HEK293 (cell line): ENCODE results near the gene BCKDHA.
A peak's percentile ranks its signal among the peaks of the same experiment; 100 is the strongest.

ENCODE experiments used
- CTCF ChIA-PET: fragments of 350-600 bp; formaldehyde crosslinking; extraction: SDS; loops from one replicate; lab custom pipeline; 2021; ENCODE audit warnings: antibody characterized with exemption; lab: Yijun Ruan, JAX
- POLR2A ChIA-PET: fragments of 300-600 bp; formaldehyde crosslinking; extraction: SDS; loops from one replicate; lab custom pipeline; 2020; ENCODE audit warnings: antibody characterized with exemption, inconsistent platforms; lab: Yijun Ruan, JAX
- H3K27ac ChIP-seq: fragments of 200-500 bp; sonication (Bioruptor generic); 2 replicates; pipeline ENCODE4 v1.5.1; 2014; ENCODE audit warnings: low read depth, low read length, control low read depth, inconsistent platforms; ENCODE audit errors: extremely low read depth
- H3K36me3 ChIP-seq, 2 experiments: fragments of 200-500 bp in 1 of 2; sonication (Bioruptor generic) in 1 of 2; 1 replicate in 1 of 2; 2 replicates in 1 of 2; pipeline ENCODE4 v1.5.1; 2014 to 2017; ENCODE audit warnings: inconsistent platforms in 2 of 2, low read length in 2 of 2; ENCODE audit not compliant: control insufficient read depth in 2 of 2, insufficient read depth in 1 of 2
- H3K4me1 ChIP-seq: fragments of 200-500 bp; sonication (Bioruptor generic); 2 replicates; pipeline ENCODE4 v1.5.1; 2014; ENCODE audit warnings: mild to moderate bottlenecking, low read length, inconsistent platforms; ENCODE audit not compliant: control insufficient read depth, insufficient read depth
- H3K4me3 ChIP-seq: 2 replicates; pipeline ENCODE4 v1.5.1; 2011; ENCODE audit warnings: low read depth, mild to moderate bottlenecking, control low read depth, low read length, moderate library complexity
- H3K9me3 ChIP-seq: fragments of 200-500 bp; sonication (Bioruptor generic); 2 replicates; pipeline ENCODE4 v1.5.1; 2014; ENCODE audit warnings: low read depth, low read length, inconsistent platforms; ENCODE audit not compliant: control insufficient read depth, insufficient read depth
- CTCF ChIP-seq: fragments of 450-650 bp; formaldehyde crosslinking; IDR thresholded peaks from 2 replicates; pipeline ENCODE4 v1.5.1; 2016; ENCODE audit warnings: missing biosample characterization, missing genetic modification characterization
- KLF16 ChIP-seq: fragments of 450-650 bp; formaldehyde crosslinking; IDR thresholded peaks from 2 replicates; pipeline ENCODE4 v1.5.1; 2017; ENCODE audit warnings: missing biosample characterization, missing genetic modification characterization
- KLF17 ChIP-seq: fragments of 450-650 bp; formaldehyde crosslinking; IDR thresholded peaks from 2 replicates; pipeline ENCODE4 v1.5.1; 2016; ENCODE audit warnings: missing biosample characterization, missing genetic modification characterization
- KLF8 ChIP-seq: fragments of 450-650 bp; formaldehyde crosslinking; IDR thresholded peaks from 2 replicates; pipeline ENCODE4 v1.5.1; 2016; ENCODE audit warnings: missing biosample characterization, missing genetic modification characterization
- OVOL3 ChIP-seq: fragments of 450-650 bp; formaldehyde crosslinking; IDR thresholded peaks from 2 replicates; pipeline ENCODE4 v1.5.1; 2016; ENCODE audit warnings: missing biosample characterization, missing genetic modification characterization
- SCRT1 ChIP-seq: fragments of 450-650 bp; formaldehyde crosslinking; IDR thresholded peaks from 2 replicates; pipeline ENCODE4 v1.5.1; 2016; ENCODE audit warnings: missing biosample characterization, missing genetic modification characterization, borderline replicate concordance
- SCRT2 ChIP-seq: fragments of 450-650 bp; formaldehyde crosslinking; IDR thresholded peaks from 2 replicates; pipeline ENCODE4 v1.5.1; 2016; ENCODE audit warnings: missing biosample characterization, missing genetic modification characterization
- ZFHX2 ChIP-seq: fragments of 450-650 bp; formaldehyde crosslinking; conservative IDR thresholded peaks from 2 replicates; pipeline ENCODE4 v1.5.1; 2016; ENCODE audit warnings: missing biosample characterization, missing genetic modification characterization
- ZNF10 ChIP-seq: fragments of 450-650 bp; formaldehyde crosslinking; IDR thresholded peaks from 2 replicates; pipeline ENCODE4 v1.5.1; 2017; ENCODE audit warnings: missing biosample characterization, missing genetic modification characterization
- ZNF292 ChIP-seq: fragments of 450-650 bp; formaldehyde crosslinking; IDR thresholded peaks from 2 replicates; pipeline ENCODE4 v1.5.1; 2016; ENCODE audit warnings: low read depth, missing biosample characterization, missing genetic modification characterization, borderline replicate concordance
- ZNF350 ChIP-seq: fragments of 450-650 bp; formaldehyde crosslinking; IDR thresholded peaks from 2 replicates; pipeline ENCODE4 v1.5.0; 2017; ENCODE audit warnings: missing biosample characterization, mild to moderate bottlenecking, missing genetic modification characterization
- ZNF510 ChIP-seq: fragments of 450-650 bp; formaldehyde crosslinking; IDR thresholded peaks from 2 replicates; pipeline ENCODE4 v1.5.1; 2018; ENCODE audit warnings: mild to moderate bottlenecking, missing genetic modification characterization, missing biosample characterization; ENCODE audit not compliant: insufficient replicate concordance
- ZNF571 ChIP-seq: fragments of 450-650 bp; formaldehyde crosslinking; IDR thresholded peaks from 2 replicates; pipeline ENCODE4 v1.5.0; 2017; ENCODE audit warnings: missing biosample characterization, missing genetic modification characterization
- ZNF623 ChIP-seq: fragments of 450-650 bp; formaldehyde crosslinking; IDR thresholded peaks from 2 replicates; pipeline ENCODE4 v1.5.1; 2016; ENCODE audit warnings: missing biosample characterization, missing genetic modification characterization
- ZNF645 ChIP-seq: fragments of 450-650 bp; formaldehyde crosslinking; IDR thresholded peaks from 2 replicates; pipeline ENCODE4; 2016; ENCODE audit warnings: missing biosample characterization, missing genetic modification characterization
- ZNF830 ChIP-seq: fragments of 450-650 bp; IDR thresholded peaks from 2 replicates; pipeline ENCODE4 v1.5.0; 2018; ENCODE audit warnings: missing biosample characterization, missing genetic modification characterization, low read depth, mild to moderate bottlenecking, moderate library complexity
- ZNF843 ChIP-seq: fragments of 450-650 bp; formaldehyde crosslinking; IDR thresholded peaks from 2 replicates; pipeline ENCODE4 v1.5.1; 2016; ENCODE audit warnings: missing biosample characterization, missing genetic modification characterization
- TF ChIP-seq, protein P1 (sequence below): fragments of 450-650 bp; formaldehyde crosslinking; IDR thresholded peaks from 2 replicates; pipeline ENCODE4 v1.5.1; 2016; ENCODE audit warnings: missing biosample characterization, missing genetic modification characterization
- TF ChIP-seq, protein P2 (sequence below): fragments of 450-650 bp; formaldehyde crosslinking; IDR thresholded peaks from 2 replicates; pipeline ENCODE4 v1.5.1; 2016; ENCODE audit warnings: missing biosample characterization, missing genetic modification characterization

Gene BCKDHA

DNA sequence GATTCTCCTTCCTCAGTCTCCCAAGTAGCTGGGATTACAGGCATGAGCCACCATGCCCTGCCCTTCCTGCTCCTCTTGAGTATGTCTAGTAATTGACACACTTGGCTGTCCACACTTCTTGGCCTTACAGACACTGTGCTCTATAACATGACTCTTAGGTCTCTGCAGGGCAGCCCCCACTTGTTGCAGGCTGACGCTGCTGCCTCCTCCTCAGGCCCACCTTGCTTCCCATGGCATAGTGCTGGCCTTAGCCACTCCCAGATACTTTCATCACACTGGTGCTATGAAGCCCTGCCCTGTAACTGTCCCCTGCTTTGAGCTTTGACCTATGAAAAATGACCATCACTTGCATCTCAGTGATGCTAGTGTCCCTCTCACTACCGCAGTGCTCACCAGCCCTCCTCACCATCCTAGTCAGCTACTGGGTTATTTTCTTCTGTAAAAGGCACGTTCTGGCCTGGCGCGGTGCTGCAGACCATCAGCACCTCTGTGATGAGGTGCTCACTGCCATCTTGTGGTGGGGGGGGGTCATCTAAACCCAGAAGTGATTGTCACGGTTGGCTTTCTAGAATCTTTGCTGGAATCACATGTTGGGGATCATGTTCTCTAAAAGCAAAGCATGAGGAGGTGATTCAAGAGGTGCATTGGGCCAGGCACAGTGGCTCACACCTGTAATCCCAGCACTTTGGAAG, 55.1 kb downstream of the BCKDHA start:
- CTCF ChIA-PET: interaction anchor here (0.9 to 10.4 kb wide), 5 partner anchors 13 to 143 kb away, joined by 3 to 433 read pairs (median 3); partner anchors contain the start of gene DMAC2
- POLR2A ChIA-PET: interaction anchor here (0.6 kb wide), 2 partner anchors 20 to 615 kb away, joined by 4 to 5 read pairs; no protein-coding TSS in a partner anchor

DNA sequence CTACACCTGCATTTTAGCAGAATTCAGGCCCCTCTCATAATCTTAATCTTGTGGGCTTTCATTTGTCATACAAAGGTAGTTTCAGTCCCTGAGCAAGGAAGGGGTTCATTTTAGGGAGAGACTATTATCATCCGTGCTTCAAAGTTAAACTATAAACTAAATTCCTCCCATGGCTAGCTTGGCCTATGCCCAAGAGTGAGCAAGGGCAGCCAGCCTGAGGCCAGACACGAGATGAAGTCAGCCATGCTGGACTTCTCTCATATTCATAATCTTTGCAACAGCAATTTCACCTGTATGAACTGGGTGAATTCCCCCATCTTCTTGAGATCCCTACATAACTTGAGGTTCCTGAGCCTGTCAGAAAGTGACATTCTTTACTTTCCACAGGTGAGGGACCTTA, 58.3 kb downstream of the BCKDHA start:
- Histone ChIP-seq H3K36me3 (no peaks in the 10 kb centered on the region), H3K9me3 (0 out of 2 replicates have a peak, but pooled peaks cover 2% of the 10 kb centered on the region), H3K4me3 (no peak overlapping the region), H3K27ac (no peak overlapping the region), H3K4me1 (no peaks in the 10 kb centered on the region)
- TF ChIP-seq KLF8 (no peak), ZNF10 (no peak), KLF17 (tag by site-specific recombination) (no peak), KLF16 (tag by site-specific recombination) (no peak), ZNF350 (no peak)
- POLR2A ChIA-PET: interaction anchor here (1.0 kb wide), 1 partner anchor 16 kb away, joined by 4 read pairs; the partner anchor contains the start of gene DMAC2
- CTCF ChIA-PET: interaction anchor here (0.6 to 2.8 kb wide), 9 partner anchors 15 to 268 kb away, joined by 3 to 24 read pairs (median 3); no protein-coding TSS in a partner anchor

More for the DNA sequence above, 55.1 kb downstream of the BCKDHA start:
- H3K36me3 ChIP-seq: no peaks in the 10 kb centered on the region
- H3K4me3 ChIP-seq: no peak overlapping the region
- H3K9me3 ChIP-seq: 0 out of 2 replicates have a peak, but pooled peaks cover 2% of the 10 kb centered on the region
- no peak overlapping the region for H3K27ac ChIP-seq
- TF ChIP-seq CTCF (tag by site-specific recombination) (peak; percentile 37; the same call in 1 of the 2 replicates), SCRT1 (peak; percentile 91), SCRT2 (tag by site-specific recombination) (peak; percentile 95)
- TF ChIP-seq, protein P1, sequence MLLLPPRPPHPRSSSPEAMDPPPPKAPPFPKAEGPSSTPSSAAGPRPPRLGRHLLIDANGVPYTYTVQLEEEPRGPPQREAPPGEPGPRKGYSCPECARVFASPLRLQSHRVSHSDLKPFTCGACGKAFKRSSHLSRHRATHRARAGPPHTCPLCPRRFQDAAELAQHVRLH (tag by site-specific recombination): no peak
- TF ChIP-seq, all 188 proteins: peak for 3
- H3K4me1 ChIP-seq: no peaks in the 10 kb centered on the region

- no peaks in the 10 kb centered on the region for H3K4me1 ChIP-seq
- TF ChIP-seq ZNF830 (tag by site-specific recombination): no peak
- TF ChIP-seq ZNF10: no peak
- TF ChIP-seq ZNF510 (tag by site-specific recombination): no peak
- TF ChIP-seq ZNF843 (tag by site-specific recombination): no peak
- TF ChIP-seq, protein P2, sequence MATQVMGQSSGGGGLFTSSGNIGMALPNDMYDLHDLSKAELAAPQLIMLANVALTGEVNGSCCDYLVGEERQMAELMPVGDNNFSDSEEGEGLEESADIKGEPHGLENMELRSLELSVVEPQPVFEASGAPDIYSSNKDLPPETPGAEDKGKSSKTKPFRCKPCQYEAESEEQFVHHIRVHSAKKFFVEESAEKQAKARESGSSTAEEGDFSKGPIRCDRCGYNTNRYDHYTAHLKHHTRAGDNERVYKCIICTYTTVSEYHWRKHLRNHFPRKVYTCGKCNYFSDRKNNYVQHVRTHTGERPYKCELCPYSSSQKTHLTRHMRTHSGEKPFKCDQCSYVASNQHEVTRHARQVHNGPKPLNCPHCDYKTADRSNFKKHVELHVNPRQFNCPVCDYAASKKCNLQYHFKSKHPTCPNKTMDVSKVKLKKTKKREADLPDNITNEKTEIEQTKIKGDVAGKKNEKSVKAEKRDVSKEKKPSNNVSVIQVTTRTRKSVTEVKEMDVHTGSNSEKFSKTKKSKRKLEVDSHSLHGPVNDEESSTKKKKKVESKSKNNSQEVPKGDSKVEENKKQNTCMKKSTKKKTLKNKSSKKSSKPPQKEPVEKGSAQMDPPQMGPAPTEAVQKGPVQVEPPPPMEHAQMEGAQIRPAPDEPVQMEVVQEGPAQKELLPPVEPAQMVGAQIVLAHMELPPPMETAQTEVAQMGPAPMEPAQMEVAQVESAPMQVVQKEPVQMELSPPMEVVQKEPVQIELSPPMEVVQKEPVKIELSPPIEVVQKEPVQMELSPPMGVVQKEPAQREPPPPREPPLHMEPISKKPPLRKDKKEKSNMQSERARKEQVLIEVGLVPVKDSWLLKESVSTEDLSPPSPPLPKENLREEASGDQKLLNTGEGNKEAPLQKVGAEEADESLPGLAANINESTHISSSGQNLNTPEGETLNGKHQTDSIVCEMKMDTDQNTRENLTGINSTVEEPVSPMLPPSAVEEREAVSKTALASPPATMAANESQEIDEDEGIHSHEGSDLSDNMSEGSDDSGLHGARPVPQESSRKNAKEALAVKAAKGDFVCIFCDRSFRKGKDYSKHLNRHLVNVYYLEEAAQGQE (tag by site-specific recombination): no peak
- TF ChIP-seq ZNF292 (tag by site-specific recombination): no peak
- no peak for TF ChIP-seq ZFHX2 (tag by site-specific recombination)
- no peak for TF ChIP-seq ZNF350
- no peak for TF ChIP-seq ZNF571 (tag by site-specific recombination)
- TF ChIP-seq ZNF623 (tag by site-specific recombination): no peak
- no peak for TF ChIP-seq OVOL3 (tag by site-specific recombination)
- no peak for TF ChIP-seq ZNF645 (tag by site-specific recombination)
- ChIA-PET CTCF (interaction anchor here (0.6 to 3.0 kb wide), 10 partner anchors 8 to 1273 kb away, joined by 3 to 24 read pairs (median 4); no protein-coding TSS in a partner anchor), POLR2A (interaction anchor here (1.0 kb wide), 1 partner anchor 17 kb away, joined by 4 read pairs; the partner anchor contains the start of gene DMAC2)
- no peaks in the 10 kb centered on the region for H3K36me3 ChIP-seq
- 0 out of 2 replicates have a peak, but pooled peaks cover 2% of the 10 kb centered on the region for H3K9me3 ChIP-seq
- no peak overlapping the region for H3K4me3 ChIP-seq
- H3K27ac ChIP-seq: no peak overlapping the region
Observed at GRCh38 chr19:41456342-41456918, 58.8 kb downstream of the BCKDHA start.
